OCI-M1 (cell line): Measurements from ENCODE around the gene ISX.
"Not testable (repeated sequence)": the region's sequence is repeated elsewhere in the genome, so short reads cannot be mapped to it uniquely, and the experiment has no call there.

Experiments
- DNase-seq: peaks from one replicate; lab custom pipeline; 2025; lab: John Stamatoyannopoulos, UW

The ISX gene

GRCh38 chr22:35065796-35066218 lies at the start of gene ISX:
Gene ISX (plus strand): TSS chr22:35066158. CDS start chr22:35067088, 930 bp downstream.
- no peak for DNase-seq

GRCh38 chr22:35016909-35017308 lies 49.0 kb upstream of the ISX start:
- no peak for DNase-seq

GRCh38 chr22:35018995-35019394 lies 47.0 kb upstream of the ISX start:
- DNase-seq: no peak

GRCh38 chr22:35020517-35020916 lies 45.4 kb upstream of the ISX start:
- DNase-seq: no peak

- no peak for DNase-seq
Measured at GRCh38 chr22:35021161-35021560, 44.8 kb upstream of the ISX start.

GRCh38 chr22:35022291-35022690 lies 43.7 kb upstream of the ISX start:
- DNase-seq: no peak

- DNase-seq: peak; percentile 52
Measured at GRCh38 chr22:35023692-35024363, 42.1 kb upstream of the ISX start.

- no peak for DNase-seq
Measured at GRCh38 chr22:35024364-35024692, 41.6 kb upstream of the ISX start.

- not testable (repeated sequence) for DNase-seq
Measured at GRCh38 chr22:35030112-35030511, 35.8 kb upstream of the ISX start.

GRCh38 chr22:35032571-35032970 lies 33.4 kb upstream of the ISX start:
- DNase-seq: no peak

GRCh38 chr22:35033635-35034296 lies 32.2 kb upstream of the ISX start:
- DNase-seq: no peak

- no peak for DNase-seq
Measured at GRCh38 chr22:35034963-35035362, 31.0 kb upstream of the ISX start.

GRCh38 chr22:35037089-35037488 lies 28.9 kb upstream of the ISX start:
- DNase-seq: peak; percentile 29

- no peak for DNase-seq
Measured at GRCh38 chr22:35039625-35040024, 26.3 kb upstream of the ISX start.

- peak; percentile 42 for DNase-seq
Measured at GRCh38 chr22:35043252-35043933, 22.6 kb upstream of the ISX start.

- no peak for DNase-seq
Measured at GRCh38 chr22:35043934-35044319, 22.0 kb upstream of the ISX start.

GRCh38 chr22:35044607-35045390 lies 21.2 kb upstream of the ISX start:
- DNase-seq: no peak

GRCh38 chr22:35045451-35045850 lies 20.5 kb upstream of the ISX start:
- DNase-seq: no peak

GRCh38 chr22:35046744-35047462 lies 19.1 kb upstream of the ISX start:
- no peak for DNase-seq

GRCh38 chr22:35050038-35050437 lies 15.9 kb upstream of the ISX start:
- DNase-seq: not testable (repeated sequence)

GRCh38 chr22:35051013-35051535 lies 14.9 kb upstream of the ISX start:
- DNase-seq: no peak

- DNase-seq: no peak
Measured at GRCh38 chr22:35051791-35052190, 14.2 kb upstream of the ISX start.
